IPS-18a (cell line): ENCODE results near the gene ZNF319.

ENCODE experiments used
- H3K27ac ChIP-seq: one replicate; pipeline ENCODE4 v1.5.1; 2013; ENCODE audit warnings: low read length
- H3K27me3 ChIP-seq: one replicate; pipeline ENCODE4 v1.6.1; 2013; ENCODE audit warnings: mild to moderate bottlenecking, low read length; ENCODE audit not compliant: control insufficient read depth, insufficient read depth
- H3K36me3 ChIP-seq: one replicate; pipeline ENCODE4 v1.6.1; 2013; ENCODE audit warnings: low read depth, low read length; ENCODE audit not compliant: control insufficient read depth
- H3K4me1 ChIP-seq: one replicate; pipeline ENCODE4 v1.6.1; 2013; ENCODE audit warnings: low read depth, low read length; ENCODE audit not compliant: control insufficient read depth
- H3K4me3 ChIP-seq: one replicate; pipeline ENCODE4 v1.5.1; 2013; ENCODE audit warnings: low read length
- H3K9ac ChIP-seq: one replicate; pipeline ENCODE4 v1.6.1; 2013; ENCODE audit warnings: mild to moderate bottlenecking, low read length, moderate library complexity
- H3K9me3 ChIP-seq: one replicate; pipeline ENCODE4 v1.6.1; 2013; ENCODE audit warnings: low read depth, low read length; ENCODE audit not compliant: control insufficient read depth

The ZNF319 gene

DNA sequence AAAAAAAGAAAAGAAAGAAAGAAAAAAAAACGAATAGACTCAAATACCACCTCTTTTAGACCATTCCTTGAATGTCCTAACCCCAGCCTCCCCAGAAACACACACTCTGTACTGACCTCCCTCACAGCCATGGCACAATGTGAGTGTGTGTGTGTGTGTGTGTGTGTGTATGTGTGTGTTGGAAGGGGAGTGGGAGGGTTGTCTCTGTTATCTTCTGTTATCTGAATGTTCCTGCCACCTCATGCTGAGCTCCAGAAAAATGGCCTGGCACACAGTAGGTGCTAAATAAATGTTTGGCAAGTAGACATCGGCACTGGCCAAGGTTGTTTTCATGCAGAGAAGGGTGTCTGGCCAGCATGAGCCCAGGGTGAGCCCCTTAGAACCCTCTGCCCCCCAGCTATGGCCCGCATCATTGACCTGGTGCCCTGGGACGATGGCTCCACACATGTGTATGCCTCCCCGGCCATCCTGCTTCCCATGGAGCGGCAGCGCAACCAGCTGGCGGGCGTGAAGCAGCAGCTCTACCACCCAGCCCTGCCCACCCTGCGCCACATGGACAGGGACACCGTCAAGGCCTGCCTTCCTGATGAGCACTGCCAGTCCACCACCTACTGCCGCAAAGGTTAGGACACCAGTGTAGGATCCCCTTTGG is 22.9 kb downstream of the ZNF319 start:
- Histone ChIP-seq H3K27me3 (no peaks in the 10 kb centered on the region), H3K4me1 (no peaks in the 10 kb centered on the region), H3K9me3 (no peaks in the 10 kb centered on the region), H3K9ac (no peak overlapping the region), H3K36me3 (no peaks in the 10 kb centered on the region), H3K4me3 (no peak overlapping the region), H3K27ac (no peak overlapping the region)

DNA sequence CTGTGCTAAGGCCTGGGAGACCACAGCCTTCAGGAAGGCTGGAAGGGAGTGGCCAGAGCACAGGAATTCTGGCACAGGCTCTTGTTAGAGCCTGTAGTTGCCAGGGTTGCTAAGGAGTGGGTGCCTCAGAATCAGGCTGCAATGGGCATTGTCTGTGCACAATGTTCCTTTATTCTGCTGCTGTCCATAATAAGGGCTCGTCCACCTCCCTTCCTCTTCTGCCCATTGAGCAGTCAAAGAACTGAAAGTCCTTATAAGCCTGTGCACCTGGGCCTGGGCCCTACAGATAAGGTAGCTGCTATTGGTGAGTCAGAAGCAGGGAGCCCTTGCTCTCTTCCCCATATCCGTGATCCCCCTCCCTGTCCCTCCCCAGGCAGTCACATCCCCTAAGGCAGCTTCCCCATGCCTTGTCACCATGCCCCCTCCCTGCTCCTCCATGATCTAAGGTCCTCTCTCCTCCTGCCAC is 24.1 kb downstream of the ZNF319 start:
- no peaks in the 10 kb centered on the region for H3K4me1 ChIP-seq
- H3K9ac ChIP-seq: no peak overlapping the region
- no peaks in the 10 kb centered on the region for H3K36me3 ChIP-seq
- no peak overlapping the region for H3K27ac ChIP-seq
- no peak overlapping the region for H3K4me3 ChIP-seq
- no peaks in the 10 kb centered on the region for H3K27me3 ChIP-seq
- no peaks in the 10 kb centered on the region for H3K9me3 ChIP-seq

DNA sequence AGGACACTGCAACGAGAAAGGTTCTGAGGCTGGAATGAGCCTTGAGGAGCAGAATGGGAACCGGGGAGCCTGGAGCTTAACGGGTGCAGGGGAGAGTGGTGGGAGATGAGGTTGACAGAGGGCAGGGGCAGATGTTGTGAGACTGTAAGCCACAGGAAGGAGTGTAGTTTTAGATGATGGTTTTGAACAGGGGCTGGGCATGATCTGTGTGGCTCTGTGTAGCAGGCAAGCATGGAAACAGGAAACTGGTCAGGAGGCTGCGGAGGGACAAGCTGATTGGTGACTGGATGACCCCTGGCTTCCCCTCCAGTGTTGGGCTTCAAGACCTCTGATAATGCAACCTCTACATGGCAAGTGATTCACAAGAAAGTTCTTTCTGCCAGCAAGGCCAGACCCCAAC is 28.2 kb downstream of the ZNF319 start:
- no peak overlapping the region for H3K4me3 ChIP-seq
- H3K36me3 ChIP-seq: no peaks in the 10 kb centered on the region
- no peak overlapping the region for H3K27ac ChIP-seq
- no peaks in the 10 kb centered on the region for H3K27me3 ChIP-seq
- H3K9me3 ChIP-seq: no peaks in the 10 kb centered on the region
- no peak overlapping the region for H3K9ac ChIP-seq
- H3K4me1 ChIP-seq: no peaks in the 10 kb centered on the region

GRCh38 chr16:57971848-57972247 is 28.6 kb downstream of the ZNF319 start:
- Histone ChIP-seq H3K27ac (no peak overlapping the region), H3K4me3 (no peak overlapping the region), H3K36me3 (no peaks in the 10 kb centered on the region), H3K9ac (no peak overlapping the region), H3K4me1 (no peaks in the 10 kb centered on the region), H3K27me3 (no peaks in the 10 kb centered on the region), H3K9me3 (no peaks in the 10 kb centered on the region)

DNA sequence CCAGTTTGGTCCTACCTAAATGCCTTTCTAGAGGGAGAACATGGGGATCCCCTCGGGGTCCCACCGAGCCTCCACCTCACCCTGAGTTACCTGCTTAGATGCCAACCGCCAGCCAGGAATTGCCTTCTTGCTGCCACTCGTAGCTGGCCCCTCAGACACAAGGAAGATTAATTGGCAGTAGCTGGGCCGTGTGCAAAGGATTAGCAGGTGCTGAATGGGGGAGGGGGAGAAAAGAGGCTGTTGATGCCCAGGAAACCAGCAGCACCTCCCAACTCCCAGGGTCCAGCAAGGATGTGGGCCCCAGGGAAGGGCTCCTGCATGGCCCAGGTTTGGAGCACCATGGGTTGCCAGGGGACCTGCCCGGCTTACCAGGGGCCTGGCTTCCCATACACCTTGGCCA is 29.5 kb downstream of the ZNF319 start, which contains the start of gene CNGB1:
Gene CNGB1, minus strand, starts transcription at position 159 of the 400 bp plus-strand sequence. CDS start 3,842 bp downstream, outside the sequence.
- Histone ChIP-seq H3K27ac (no peak within 1 kb of the TSS), H3K27me3 (no peaks in the 10 kb centered on the region), H3K9me3 (no peaks in the 10 kb centered on the region), H3K4me3 (no peak within 1 kb of the TSS), H3K4me1 (no peaks in the 10 kb centered on the region), H3K9ac (no peak within 1 kb of the TSS), H3K36me3 (no peaks in the 10 kb centered on the region)

DNA sequence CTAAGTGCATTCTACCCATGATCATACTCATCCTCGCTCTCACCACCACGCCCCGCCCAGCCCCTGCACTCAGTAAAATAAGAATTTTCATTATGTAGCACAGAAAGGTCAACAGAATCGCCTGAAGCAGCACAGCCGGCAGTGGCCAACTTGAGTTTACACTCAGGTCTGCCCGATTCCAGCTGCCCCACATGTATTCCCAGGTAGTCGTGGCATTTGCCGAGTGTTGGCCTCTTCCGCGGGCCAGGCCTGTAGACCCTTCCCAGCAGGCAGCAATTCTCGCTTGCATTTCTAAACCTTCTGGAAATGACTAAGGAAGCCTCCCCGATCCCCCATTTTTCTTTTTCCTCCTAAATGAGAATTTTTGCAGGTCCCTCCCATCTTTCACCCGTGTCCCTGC is 30.2 kb downstream of the ZNF319 start:
- H3K27ac ChIP-seq: no peak overlapping the region
- H3K36me3 ChIP-seq: no peaks in the 10 kb centered on the region
- H3K9me3 ChIP-seq: no peaks in the 10 kb centered on the region
- H3K27me3 ChIP-seq: no peaks in the 10 kb centered on the region
- H3K9ac ChIP-seq: no peak overlapping the region
- no peaks in the 10 kb centered on the region for H3K4me1 ChIP-seq
- no peak overlapping the region for H3K4me3 ChIP-seq

DNA sequence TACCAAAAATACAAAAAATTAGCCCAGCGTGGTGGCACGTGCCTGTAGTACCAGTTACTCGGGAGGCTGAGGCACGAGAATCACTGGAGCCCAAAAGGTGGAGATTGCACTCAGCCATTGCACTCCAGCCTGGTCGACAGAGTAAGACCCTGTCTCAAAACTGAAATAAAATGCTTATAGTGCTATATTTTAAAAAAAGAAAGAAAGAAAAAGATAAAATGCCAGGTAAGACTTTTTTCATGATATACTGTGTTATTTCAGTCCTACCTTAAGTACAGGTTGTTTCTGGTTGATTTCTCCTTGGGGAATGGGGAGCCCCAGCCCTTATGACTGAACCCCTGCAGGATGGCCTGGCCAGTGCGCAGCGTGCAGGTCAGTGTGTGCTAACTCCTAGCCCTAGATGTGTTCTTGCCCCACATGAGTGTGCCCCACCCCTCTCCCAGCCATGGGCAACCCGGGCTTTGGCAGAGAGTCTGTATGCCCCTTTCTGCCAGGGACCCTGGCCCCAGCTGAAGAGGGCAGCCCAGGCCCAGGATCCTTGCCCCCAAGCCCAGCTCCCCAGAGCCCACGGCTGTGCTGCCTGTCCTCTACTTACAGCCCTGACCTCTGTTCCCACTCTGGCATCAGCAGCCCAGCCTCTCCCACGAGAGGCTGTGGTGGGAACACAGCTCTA is 30.9 kb downstream of the ZNF319 start:
- no peaks in the 10 kb centered on the region for H3K9me3 ChIP-seq
- no peaks in the 10 kb centered on the region for H3K36me3 ChIP-seq
- no peaks in the 10 kb centered on the region for H3K4me1 ChIP-seq
- H3K27me3 ChIP-seq: no peaks in the 10 kb centered on the region
- H3K27ac ChIP-seq: no peak overlapping the region
- no peak overlapping the region for H3K4me3 ChIP-seq
- H3K9ac ChIP-seq: no peak overlapping the region

DNA sequence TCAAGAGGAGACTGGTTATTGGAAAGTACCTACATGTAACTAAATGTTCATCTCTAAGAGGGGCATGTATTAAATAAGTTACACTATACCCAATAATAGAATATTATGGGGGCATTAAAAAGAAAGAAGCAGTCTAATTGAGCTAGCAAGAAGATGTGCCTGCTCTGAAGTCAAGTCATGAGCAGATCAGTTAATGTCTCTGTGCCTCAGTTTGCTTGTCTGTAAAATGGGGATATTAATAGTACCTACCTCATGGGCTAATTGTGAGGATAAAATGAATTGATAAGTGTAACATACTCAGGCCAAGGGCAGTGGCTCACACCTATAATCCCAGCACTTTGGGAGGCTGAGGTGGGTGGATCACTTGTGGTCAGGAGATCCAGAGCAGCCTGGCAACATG is 32.6 kb downstream of the ZNF319 start:
- no peaks in the 10 kb centered on the region for H3K4me1 ChIP-seq
- no peak overlapping the region for H3K4me3 ChIP-seq
- no peaks in the 10 kb centered on the region for H3K36me3 ChIP-seq
- H3K27ac ChIP-seq: no peak overlapping the region
- no peaks in the 10 kb centered on the region for H3K9me3 ChIP-seq
- H3K9ac ChIP-seq: no peak overlapping the region
- no peaks in the 10 kb centered on the region for H3K27me3 ChIP-seq

DNA sequence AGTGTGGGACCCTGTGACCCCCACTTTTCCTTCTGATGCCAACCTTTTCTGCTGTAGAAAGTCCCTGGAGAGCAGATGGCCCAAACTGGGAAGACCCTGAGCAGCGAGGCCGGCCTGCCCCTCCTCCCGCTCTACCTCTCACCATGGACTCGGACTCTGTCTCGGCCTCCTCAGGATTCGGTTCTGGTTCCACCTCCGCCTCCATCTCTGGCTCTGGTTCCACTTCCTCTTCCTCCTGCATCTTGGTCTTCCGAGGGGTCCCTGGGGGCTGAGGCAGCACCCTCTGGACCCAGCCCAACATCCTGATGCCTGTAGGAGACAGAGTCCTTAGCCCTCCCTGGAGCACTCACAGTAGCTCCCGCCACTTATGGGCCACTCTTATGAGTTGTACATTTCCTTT is 33.5 kb downstream of the ZNF319 start:
- Histone ChIP-seq H3K4me1 (no peaks in the 10 kb centered on the region), H3K9ac (no peak overlapping the region), H3K4me3 (no peak overlapping the region), H3K9me3 (no peaks in the 10 kb centered on the region), H3K27me3 (no peaks in the 10 kb centered on the region), H3K36me3 (no peaks in the 10 kb centered on the region), H3K27ac (no peak overlapping the region)

- Histone ChIP-seq H3K9ac (no peak overlapping the region), H3K4me3 (no peak overlapping the region), H3K9me3 (no peaks in the 10 kb centered on the region), H3K36me3 (no peaks in the 10 kb centered on the region), H3K27ac (no peak overlapping the region), H3K4me1 (no peaks in the 10 kb centered on the region), H3K27me3 (no peaks in the 10 kb centered on the region)
Measured at GRCh38 chr16:57966204-57966771, 34.2 kb downstream of the ZNF319 start.

DNA sequence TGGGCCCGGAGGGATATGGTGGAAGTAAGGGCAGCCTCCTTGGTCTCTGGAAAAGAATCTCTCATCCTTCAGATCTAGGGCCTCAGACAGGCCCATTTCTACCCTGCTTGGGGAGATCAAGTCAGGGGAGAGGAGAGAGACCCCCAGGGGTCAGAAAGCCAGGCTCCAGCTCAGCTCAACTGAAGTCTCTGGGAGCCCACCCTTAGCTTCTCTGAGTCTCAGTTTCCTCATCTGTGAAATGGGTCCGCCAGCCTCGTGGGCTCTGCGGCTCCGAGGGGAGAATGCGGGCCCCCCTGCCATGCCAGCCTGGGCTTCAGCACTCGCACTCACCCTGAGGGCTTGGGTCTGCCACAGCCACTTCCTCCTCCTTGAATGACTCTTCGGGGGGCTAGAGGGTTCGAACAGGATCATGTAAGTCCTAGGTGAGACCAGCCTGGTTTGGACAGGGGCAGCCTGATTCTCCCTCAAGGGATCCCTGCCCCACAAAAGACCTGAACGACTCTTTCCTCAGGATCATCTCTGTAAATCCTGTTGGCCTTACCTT is 36.2 kb downstream of the ZNF319 start:
- Histone ChIP-seq H3K27ac (no peak overlapping the region), H3K36me3 (no peaks in the 10 kb centered on the region), H3K27me3 (no peaks in the 10 kb centered on the region), H3K9me3 (no peaks in the 10 kb centered on the region), H3K4me3 (no peak overlapping the region), H3K9ac (no peak overlapping the region), H3K4me1 (no peaks in the 10 kb centered on the region)
